Measurements from ENCODE around the gene ITGAD. TPM values are rescaled to one million over a fixed set of nuclear protein-coding genes. Genes with fewer than 3 reads are reported as not detected.

The ITGAD gene
- total and polyA plus RNA-seq, 2 of the 8 experiments (the other 6 are each of a cell fraction or from before 2014, with no cell fraction given) = 0.06 TPM; not detected in 1

- Histone ChIP-seq H3K9me3 (ENCODE audit: insufficient read depth in 2 of 2, low read depth in 1 of 2, low read length in 1 of 2) (no peaks in the 10 kb centered on the region), H4K5ac (ENCODE audit: insufficient read length, low read depth, low read length) (no peak overlapping the region), H3K27me3 (replicated peaks in 1 of 4; ENCODE audit: control insufficient read depth in 3 of 4, extremely low read depth in 1 of 4, insufficient read depth in 3 of 4, low read length in 3 of 4) (no peaks in the 10 kb centered on the region), H2BK20ac (ENCODE audit: low read length) (no peak overlapping the region), H3K36me3 (ENCODE audit: control insufficient read depth in 2 of 4, insufficient read depth in 4 of 4, low read length in 3 of 4) (no peaks in the 10 kb centered on the region), H3K4me3 (ENCODE audit: extremely low read depth in 1 of 4, insufficient read depth in 2 of 4, low read depth in 3 of 4, low read length in 4 of 4) (no peak overlapping the region), H2BK5ac (ENCODE audit: low read depth, low read length) (no peak overlapping the region), H4K91ac (replicated peaks; ENCODE audit: insufficient read length, low read length) (no peak overlapping the region), H3K4ac (replicated peaks; ENCODE audit: insufficient read length, low read depth, low read length) (no peak overlapping the region), H2BK120ac (replicated peaks; ENCODE audit: low read depth, low read length) (no peak overlapping the region), H3K79me2 (ENCODE audit: control insufficient read depth in 1 of 2, insufficient read depth in 2 of 2, low read length in 2 of 2) (no peaks in the 10 kb centered on the region), H3K23ac (ENCODE audit: insufficient read length) (no peak overlapping the region), H3K79me1 (ENCODE audit: low read depth, low read length) (no peaks in the 10 kb centered on the region), H2AFZ (ENCODE audit: low read length) (no peak overlapping the region), H2BK12ac (ENCODE audit: low read depth, low read length) (no peak overlapping the region), H3K14ac (ENCODE audit: insufficient read length) (no peak overlapping the region), H2AK5ac (ENCODE audit: low read depth, low read length) (no peak overlapping the region), H3K27ac (ENCODE audit: low read depth, low read length) (no peak overlapping the region), H3K23me2 (ENCODE audit: low read depth, low read length) (no peaks in the 10 kb centered on the region), H3K4me2 (ENCODE audit: insufficient read depth in 1 of 2, low read depth in 2 of 2, low read length in 2 of 2) (no peak overlapping the region), H3K4me1 (replicated peaks in 1 of 4; ENCODE audit: control insufficient read depth in 3 of 4, insufficient read depth in 4 of 4, low read length in 3 of 4) (no peaks in the 10 kb centered on the region), H4K20me1 (replicated peaks in 1 of 2; ENCODE audit: control insufficient read depth in 1 of 2, insufficient read depth in 2 of 2, low read length in 2 of 2) (no peaks in the 10 kb centered on the region), H3K18ac (ENCODE audit: extremely low read depth, low read length) (no peak overlapping the region), H2BK15ac (ENCODE audit: low read length) (no peak overlapping the region), H4K8ac (ENCODE audit: extremely low read depth, insufficient read depth, low read length) (no peak overlapping the region), H3K56ac (replicated peaks; ENCODE audit: insufficient read length, low read depth, low read length) (no peak overlapping the region), H3K9ac (replicated peaks in 1 of 4; ENCODE audit: extremely low read depth in 1 of 4, low read depth in 3 of 4, low read length in 3 of 4) (no peak overlapping the region)
- FAIRE-seq (no peak), DNase-seq (ENCODE audit: low read depth in 1 of 2, low spot score in 2 of 2) (no peak)
- ChIA-PET POLR2A (ENCODE audit: partially characterized antibody) (interaction anchor here (0.6 to 1.4 kb wide), 2 partner anchors 190 to 1689 kb away, joined by 3 to 4 read pairs; no protein-coding TSS in a partner anchor), CTCF (ENCODE audit: partially characterized antibody) (no interaction called here)
- 82% methylated on average over 11 of the region's 12 CpGs; no CpG with 5 or more reads in 1 of the 2 experiments for WGBS, 2 experiments (ENCODE audit: extremely low coverage in 1 of 2, insufficient coverage in 1 of 2, insufficient read length in 1 of 2, insufficient replicate concordance in 2 of 2, low coverage in 1 of 2, low lambda C conversion rate in 2 of 2, missing lambda C conversion rate in 1 of 2)
- TF ChIP-seq PHF8 (conservative IDR thresholded peaks at IDR 0.05; ENCODE audit: low read depth, low read length) (no peak), GTF2F1 (IDR thresholded peaks at IDR 0.05; ENCODE audit: borderline replicate concordance, low read depth, low read length) (no peak), HDAC2 (IDR thresholded peaks at IDR 0.05; ENCODE audit: borderline replicate concordance in 1 of 2, low read depth in 2 of 2, low read length in 2 of 2) (no peak), E2F6 (IDR thresholded peaks at IDR 0.05) (no peak), TBP (IDR thresholded peaks at IDR 0.05; ENCODE audit: low read depth, low read length) (no peak), POLR2A (IDR thresholded peaks at IDR 0.05; ENCODE audit: control extremely low read depth in 1 of 2, low read depth in 2 of 2, low read length in 2 of 2) (no peak)
Measured at GRCh38 chr16:31371008-31371407, 22.1 kb upstream of the ITGAD start.

All from H1 (cell line).